ENCODE measurements around the gene SOX6.
"Not testable (repeated sequence)": the region's sequence is repeated elsewhere in the genome, so short reads cannot be mapped to it uniquely, and the experiment has no call there.

SOX6 gene

GRCh38 chr11:15932417-15932816 is 423.9 kb downstream of the SOX6 start:
- no peak for DNase-seq (ENCODE audit: low read depth in 2 of 2)

DNA sequence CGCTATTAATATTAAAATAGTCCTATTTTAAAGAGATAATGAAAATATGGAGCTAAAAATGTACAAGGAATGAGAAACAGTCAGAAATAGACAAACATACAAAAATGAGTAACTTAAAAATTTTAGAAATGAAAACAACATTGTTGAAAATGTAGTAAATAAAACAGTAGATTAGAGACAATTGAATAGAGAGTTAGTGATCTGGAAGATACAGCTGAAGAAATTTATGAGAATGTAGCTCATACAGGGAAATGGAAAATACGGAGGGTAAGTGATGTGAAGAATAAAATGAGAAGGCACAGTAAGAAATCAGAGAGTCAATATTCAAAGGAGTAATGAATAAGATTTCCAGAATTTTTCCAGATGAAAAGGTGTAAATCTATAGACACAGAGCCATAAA is 424.8 kb downstream of the SOX6 start:
- DNase-seq (ENCODE audit: low read depth in 2 of 2) = no peak

DNA sequence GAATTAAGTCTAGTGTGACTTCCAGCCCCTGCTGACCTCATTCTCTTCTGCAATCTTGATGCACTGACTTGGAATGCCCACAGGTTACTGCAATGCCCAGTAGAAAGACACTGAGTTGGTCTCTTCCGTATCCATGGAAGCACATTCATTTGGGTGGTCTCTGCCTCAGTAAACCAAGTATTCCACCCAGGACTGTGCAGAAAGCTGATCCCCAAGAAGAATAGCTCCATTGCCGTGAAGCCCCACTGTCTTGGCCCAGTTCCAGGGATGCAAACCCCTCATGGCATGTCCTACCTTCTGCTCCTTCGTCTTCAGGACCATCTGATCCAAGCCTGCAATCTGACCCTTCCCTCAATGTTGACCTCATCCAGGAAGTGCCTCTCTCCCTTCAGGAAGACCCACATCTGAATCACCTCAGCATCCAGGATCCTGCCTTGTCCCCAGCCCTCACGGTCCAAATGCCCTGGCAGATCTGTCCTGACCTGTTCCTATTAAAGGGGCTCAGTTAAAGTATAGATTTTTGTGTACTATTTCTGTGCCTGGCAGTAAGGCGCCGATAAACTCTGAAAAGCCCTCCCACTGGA is 425.8 kb downstream of the SOX6 start:
- DNase-seq (ENCODE audit: low read depth in 2 of 2) = no peak

GRCh38 chr11:15929371-15929901 is 426.9 kb downstream of the SOX6 start:
- DNase-seq (ENCODE audit: low read depth in 2 of 2) = no peak

GRCh38 chr11:15927864-15928217 is 428.5 kb downstream of the SOX6 start:
- DNase-seq (ENCODE audit: low read depth in 2 of 2) = no peak

GRCh38 chr11:15927196-15927863 is 429.0 kb downstream of the SOX6 start:
- DNase-seq (ENCODE audit: low read depth in 2 of 2) = no peak

GRCh38 chr11:15926071-15926470 is 430.3 kb downstream of the SOX6 start:
- no peak for DNase-seq (ENCODE audit: low read depth in 2 of 2)

GRCh38 chr11:15923183-15923582 is 433.2 kb downstream of the SOX6 start:
- no peak for DNase-seq (ENCODE audit: low read depth in 2 of 2)

- DNase-seq (ENCODE audit: low read depth in 2 of 2) = not testable (repeated sequence)
Observed at GRCh38 chr11:15922745-15923144, 433.6 kb downstream of the SOX6 start.

- no peak for DNase-seq (ENCODE audit: low read depth in 2 of 2)
Observed at GRCh38 chr11:15920856-15921629, 435.3 kb downstream of the SOX6 start.

- DNase-seq (ENCODE audit: low read depth in 2 of 2) = no peak
Observed at GRCh38 chr11:15918674-15919073, 437.7 kb downstream of the SOX6 start.

- no peak for DNase-seq (ENCODE audit: low read depth in 2 of 2)
Observed at GRCh38 chr11:15918212-15918611, 438.1 kb downstream of the SOX6 start.

All from fibroblast of skin of left quadriceps (primary cell).